ENCODE measurements around the gene PHF8.

PHF8 gene

GRCh38 chrX:54042609-54043021 is 1.7 kb downstream of the PHF8 start:
- peak overlapping the region; percentile 71 for H3K4me3 ChIP-seq (ENCODE audit: low read depth, low read length)
- DNase-seq (ENCODE audit: low read depth, low spot score), result peak; percentile 71
- TF ChIP-seq CTCF (IDR thresholded peaks at IDR 0.05; ENCODE audit: low read depth, low read length), result peak; percentile 41
- in situ Hi-C loops (cut with HindIII; ENCODE audit: low sequenced_read_pairs), result no loop called here

- DNase-seq (ENCODE audit: low read depth, low spot score), result no peak
- no peak for TF ChIP-seq CTCF (IDR thresholded peaks at IDR 0.05; ENCODE audit: low read depth, low read length)
- H3K4me3 ChIP-seq (ENCODE audit: low read depth, low read length), result no peak overlapping the region
- in situ Hi-C loops (cut with HindIII; ENCODE audit: low sequenced_read_pairs), result no loop called here
Measured at GRCh38 chrX:54030329-54030728, 13.9 kb downstream of the PHF8 start.

- no peak overlapping the region for H3K4me3 ChIP-seq (ENCODE audit: low read depth, low read length)
- TF ChIP-seq CTCF (IDR thresholded peaks at IDR 0.05; ENCODE audit: low read depth, low read length), result no peak
- in situ Hi-C loops (cut with HindIII; ENCODE audit: low sequenced_read_pairs), result no loop called here
- no peak for DNase-seq (ENCODE audit: low read depth, low spot score)
Measured at GRCh38 chrX:54029529-54030143, 14.6 kb downstream of the PHF8 start.

- TF ChIP-seq CTCF (IDR thresholded peaks at IDR 0.05; ENCODE audit: low read depth, low read length), result no peak
- no peak overlapping the region for H3K4me3 ChIP-seq (ENCODE audit: low read depth, low read length)
- no peak for DNase-seq (ENCODE audit: low read depth, low spot score)
- in situ Hi-C loops (cut with HindIII; ENCODE audit: low sequenced_read_pairs), result no loop called here
Measured at GRCh38 chrX:54024350-54024749, 19.9 kb downstream of the PHF8 start.

- no peak for TF ChIP-seq CTCF (IDR thresholded peaks at IDR 0.05; ENCODE audit: low read depth, low read length)
- in situ Hi-C loops (cut with HindIII; ENCODE audit: low sequenced_read_pairs), result no loop called here
- DNase-seq (ENCODE audit: low read depth, low spot score), result no peak
- no peak overlapping the region for H3K4me3 ChIP-seq (ENCODE audit: low read depth, low read length)
Measured at GRCh38 chrX:54012830-54013500, 31.3 kb downstream of the PHF8 start.

GRCh38 chrX:54007682-54008081 is 36.6 kb downstream of the PHF8 start:
- TF ChIP-seq CTCF (IDR thresholded peaks at IDR 0.05; ENCODE audit: low read depth, low read length), result no peak
- no peak for DNase-seq (ENCODE audit: low read depth, low spot score)
- no peak overlapping the region for H3K4me3 ChIP-seq (ENCODE audit: low read depth, low read length)
- in situ Hi-C loops (cut with HindIII; ENCODE audit: low sequenced_read_pairs), result no loop called here

All from astrocyte of the spinal cord (primary cell).